C4-2B (cell line): Measurements from ENCODE around the gene SMARCC1.
"Not testable (repeated sequence)": the region's sequence is repeated elsewhere in the genome, so short reads cannot be mapped to it uniquely, and the experiment has no call there.

ENCODE experiments used
- H3K27ac ChIP-seq: fragments of 450-650 bp; 2 replicates; pipeline ENCODE4 v1.5.1; 2017
- CTCF ChIP-seq: fragments of 450-650 bp; conservative IDR thresholded peaks from 2 replicates; pipeline ENCODE4 v1.5.1; 2017; ENCODE audit warnings: mild to moderate bottlenecking
- ZFX ChIP-seq: fragments of 450-650 bp; IDR thresholded peaks from 2 replicates; pipeline ENCODE4 v1.6.1; 2017

The SMARCC1 gene

GRCh38 chr3:47766186-47766585, 15.5 kb downstream of the SMARCC1 start:
- no peak for TF ChIP-seq CTCF

GRCh38 chr3:47762233-47762632, 19.5 kb downstream of the SMARCC1 start:
- no peak for TF ChIP-seq ZFX
- no peak for TF ChIP-seq CTCF
- H3K27ac ChIP-seq: no peak overlapping the region

More at GRCh38 chr3:47766186-47766585, 15.5 kb downstream of the SMARCC1 start:
- no peak overlapping the region for H3K27ac ChIP-seq

- H3K27ac ChIP-seq: no peak overlapping the region
- TF ChIP-seq CTCF (no peak), ZFX (no peak)
Measured at GRCh38 chr3:47761046-47761445, 20.6 kb downstream of the SMARCC1 start.

DNA sequence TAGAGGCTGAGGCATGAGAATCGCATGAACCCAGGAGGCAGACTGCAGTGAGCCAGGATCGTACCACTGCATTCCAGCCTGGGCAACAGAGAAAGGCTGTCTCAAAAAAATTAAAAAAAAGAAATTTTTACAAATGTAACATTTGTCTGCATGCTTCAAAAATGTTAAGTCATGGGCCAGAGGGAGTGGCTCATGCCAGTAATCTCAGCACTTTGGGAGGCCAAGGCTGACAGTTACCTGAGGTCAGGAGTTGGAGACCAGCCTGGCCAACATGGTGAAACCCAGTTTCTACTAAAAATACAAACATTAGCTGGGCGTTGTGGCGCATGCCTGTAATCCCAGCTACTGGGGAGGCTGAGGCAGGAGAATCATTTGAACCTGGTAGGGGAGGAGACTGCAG, 21.5 kb downstream of the SMARCC1 start:
- not testable (repeated sequence) for H3K27ac ChIP-seq

DNA sequence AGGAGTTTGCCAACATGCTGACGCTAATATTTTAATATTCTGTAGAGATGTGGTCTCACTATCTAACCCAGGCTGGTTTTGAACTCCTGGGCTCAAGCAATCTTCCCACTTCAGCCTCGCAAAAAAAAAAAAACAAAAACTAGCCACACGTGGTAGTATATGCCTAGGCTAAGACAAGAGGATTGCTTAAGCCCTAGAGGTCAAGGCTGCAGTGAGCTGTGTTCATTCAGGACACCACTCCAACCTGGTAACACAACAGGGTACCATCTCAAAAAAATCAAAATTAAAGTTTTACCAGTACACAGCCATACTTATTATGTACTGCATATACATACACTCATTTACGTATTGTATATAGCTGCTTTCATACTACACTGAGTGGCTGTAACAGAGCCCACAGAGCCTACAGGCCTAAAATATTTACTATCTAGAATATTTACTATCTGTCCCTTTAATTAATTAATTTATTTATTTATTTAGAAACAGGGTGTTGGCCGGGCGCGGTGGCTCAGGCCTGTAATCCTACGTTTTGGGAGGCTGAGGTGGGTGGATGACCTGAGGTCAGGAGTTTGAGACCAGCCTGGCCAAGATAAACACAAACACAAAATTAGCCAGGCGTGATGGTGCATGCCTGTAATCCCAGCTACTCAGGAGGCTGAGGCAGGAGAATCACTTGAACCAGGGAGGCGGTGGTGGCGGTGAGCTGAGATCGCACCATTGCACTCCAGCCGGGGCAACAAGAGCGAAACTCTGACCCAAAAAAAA, 23.2 kb downstream of the SMARCC1 start:
- TF ChIP-seq CTCF (no peak), ZFX (no peak)
- H3K27ac ChIP-seq: peak overlapping the region; percentile 63

- TF ChIP-seq CTCF (no peak), ZFX (no peak)
- no peak overlapping the region for H3K27ac ChIP-seq
Measured at GRCh38 chr3:47752716-47753115, 29.0 kb downstream of the SMARCC1 start.

DNA sequence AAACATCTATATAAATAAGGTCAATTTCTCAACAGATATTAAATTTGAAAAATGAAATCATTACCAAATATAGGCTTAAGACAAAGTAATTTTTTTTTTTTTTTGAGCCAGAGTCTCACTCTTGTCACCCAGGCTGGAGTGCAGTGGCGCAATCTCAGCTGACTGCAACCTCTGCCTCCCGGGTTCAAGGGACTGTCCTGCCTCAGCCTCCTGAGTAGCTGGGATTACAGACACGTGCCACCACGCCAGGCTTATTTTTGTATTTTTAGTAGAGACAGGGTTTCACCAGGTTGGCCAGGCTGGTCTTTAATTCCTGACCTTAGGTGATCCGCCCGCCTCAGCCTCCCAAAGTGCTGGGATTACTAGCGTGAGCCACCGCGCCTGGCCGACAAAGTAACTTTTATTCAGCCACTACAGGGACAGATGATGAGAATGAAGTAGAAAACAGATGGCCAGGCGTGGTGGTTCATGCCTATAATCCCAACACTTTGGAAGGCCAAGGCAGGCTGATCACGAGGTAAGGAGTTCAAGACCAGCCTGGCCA, 30.8 kb downstream of the SMARCC1 start:
- H3K27ac ChIP-seq: not testable (repeated sequence)

DNA sequence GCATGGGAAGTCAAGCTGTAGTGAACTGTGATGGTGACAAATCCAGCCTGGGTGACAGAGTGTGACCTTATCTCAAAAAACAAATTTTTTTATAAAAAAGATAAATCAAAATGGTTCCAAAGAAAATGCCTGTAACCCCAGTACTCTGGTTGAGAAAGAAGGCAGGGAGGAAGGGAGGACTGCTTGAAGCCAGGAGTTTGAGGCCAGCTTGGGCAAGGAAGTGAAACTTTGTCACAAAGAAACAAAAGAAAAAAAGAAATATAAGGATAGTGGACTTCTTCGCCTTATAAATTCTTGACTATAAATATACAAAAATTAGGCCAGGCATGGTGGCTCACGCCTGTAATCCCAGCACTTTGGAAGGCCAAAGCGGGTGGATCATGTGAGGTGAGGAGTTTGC, 34.1 kb downstream of the SMARCC1 start:
- TF ChIP-seq ZFX (no peak), CTCF (no peak)
- H3K27ac ChIP-seq: no peak overlapping the region
